Activated effector memory CD4-positive, alpha-beta T cell treated with Interleukin-2 at 50 U/mL for 16 hours (primary cell): ENCODE measurements around the gene DEFB132.

Source experiments
- DNase-seq: peaks from one replicate; pipeline ENCODE4 v3.0.0-alpha.2; 2020

The DEFB132 gene

DNA sequence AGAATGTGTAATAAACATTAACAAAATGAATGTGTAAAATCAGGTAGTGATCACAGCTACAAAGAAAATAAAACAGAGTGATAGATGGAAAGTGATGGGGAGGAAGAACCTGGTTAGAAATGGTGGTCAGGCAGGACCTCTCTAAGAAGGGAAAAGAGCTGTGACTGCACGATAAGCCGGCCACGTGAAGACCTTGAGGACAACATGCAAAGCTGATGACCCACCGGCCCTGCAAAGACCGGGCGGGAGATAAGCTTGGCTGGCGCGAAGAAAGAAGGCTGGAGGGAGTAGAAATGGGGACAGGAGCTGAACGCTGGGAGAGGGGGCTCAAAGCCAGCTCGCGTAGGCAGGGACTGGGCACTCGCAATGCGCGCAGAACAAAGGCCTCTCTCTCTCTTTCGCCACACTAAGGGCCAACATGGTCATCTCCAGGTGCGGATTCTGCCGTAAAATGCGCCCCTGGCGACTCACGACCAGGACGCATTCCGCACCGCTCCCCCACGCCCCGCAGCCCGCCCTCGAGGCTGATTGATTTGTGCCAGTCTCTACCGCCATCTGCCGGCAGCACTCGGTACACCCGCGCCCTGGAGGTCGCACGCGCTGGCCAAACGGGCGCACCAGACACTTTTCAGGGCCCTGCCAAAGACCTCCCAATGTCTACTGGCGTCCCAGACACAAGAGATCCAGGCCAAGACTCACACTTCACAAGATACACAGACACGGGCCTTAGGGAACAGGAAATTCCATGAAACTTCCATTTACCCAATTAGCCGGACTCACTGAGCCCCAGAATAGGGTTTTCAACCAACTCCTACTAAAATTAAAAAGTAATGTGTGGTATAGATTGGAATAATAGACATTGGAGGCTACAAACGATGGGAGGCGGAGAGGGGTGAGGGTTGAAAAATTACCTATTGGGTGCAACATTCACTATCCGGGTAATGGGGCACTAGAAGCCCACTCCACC lies 9.4 kb downstream of the DEFB132 start:
- peak; percentile 76 for DNase-seq

DNA sequence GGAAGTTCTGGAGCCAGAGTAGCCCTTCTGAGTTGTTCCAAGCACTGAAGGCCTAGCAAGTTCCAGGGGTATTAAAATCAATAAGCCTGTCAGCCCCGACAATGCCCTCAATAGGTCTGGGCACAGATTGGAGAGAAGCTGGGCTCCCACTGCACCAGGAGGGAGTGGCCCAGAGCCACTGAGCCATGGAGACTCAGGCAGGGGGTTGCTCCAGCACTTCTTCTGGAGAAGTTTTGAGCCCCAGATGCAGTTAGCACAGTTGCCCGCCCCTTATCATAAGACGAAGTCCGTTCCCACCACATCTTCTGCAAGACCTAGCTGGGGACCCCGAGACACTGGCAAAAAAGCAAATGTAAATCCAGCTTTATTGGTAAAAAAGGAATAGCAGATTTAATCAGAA lies 13.0 kb downstream of the DEFB132 start:
- DNase-seq: no peak

DNA sequence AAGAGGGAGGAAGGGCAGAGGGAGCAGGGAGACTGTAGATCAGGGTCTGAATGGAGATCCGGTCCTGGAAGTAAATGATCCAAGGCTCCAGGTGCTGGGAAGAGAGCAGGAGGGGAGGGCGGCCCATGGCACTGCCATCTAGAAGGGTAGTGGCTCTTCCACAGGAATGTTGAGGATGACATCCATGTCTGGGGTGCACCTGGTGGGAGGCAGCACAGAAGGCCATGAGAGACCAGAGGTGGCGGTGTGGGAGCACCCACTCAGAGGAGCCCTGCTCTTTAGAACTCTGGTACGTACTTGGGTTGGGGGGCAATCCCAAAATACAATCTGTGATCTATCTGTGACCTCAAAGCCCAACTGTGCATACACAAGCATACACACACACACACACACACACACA lies 13.5 kb downstream of the DEFB132 start:
- no peak for DNase-seq

GRCh38 chr20:271528-271927 lies 14.0 kb downstream of the DEFB132 start:
- no peak for DNase-seq

DNA sequence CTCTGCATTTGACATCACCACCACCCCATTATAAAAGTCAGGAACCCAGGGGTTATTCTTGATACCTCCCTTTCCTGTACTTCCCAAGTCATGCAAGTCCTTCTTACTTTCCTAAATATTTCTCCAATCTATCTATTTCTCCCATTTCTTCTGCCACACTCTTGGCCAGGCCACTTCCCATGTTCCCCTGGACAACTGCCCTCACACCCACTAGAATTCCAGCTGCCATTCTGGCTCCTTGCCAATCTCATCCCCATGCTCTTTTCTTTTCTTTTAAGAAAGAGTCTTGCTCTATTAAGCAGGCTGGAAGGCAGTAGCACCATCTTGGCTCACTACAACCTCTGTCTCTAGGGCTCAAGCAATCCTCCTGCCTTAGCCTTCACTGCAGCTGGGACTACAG lies 15.2 kb downstream of the DEFB132 start:
- no peak for DNase-seq

DNA sequence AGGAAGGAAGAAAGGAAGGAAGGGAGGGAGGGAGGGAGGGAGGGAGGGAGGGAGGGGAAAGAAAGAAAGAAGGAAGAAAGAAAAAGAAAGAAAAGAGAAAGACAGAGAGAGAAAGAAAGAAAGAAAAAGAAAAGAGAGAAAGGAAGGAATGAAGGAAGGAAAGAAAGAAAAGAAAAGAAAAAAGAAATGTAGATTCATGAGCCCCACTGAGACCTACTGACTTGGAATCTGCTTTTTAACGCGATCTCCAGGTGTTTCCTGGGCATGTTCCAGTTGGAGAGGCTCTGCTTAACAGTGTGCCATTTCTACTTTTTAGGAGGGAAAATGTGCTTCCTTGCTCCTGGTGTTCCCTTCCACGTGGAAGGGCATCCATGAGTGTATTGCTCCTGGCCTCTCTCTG lies 16.4 kb downstream of the DEFB132 start:
- DNase-seq: no peak

- no peak for DNase-seq
Observed at GRCh38 chr20:275791-276190, 18.3 kb downstream of the DEFB132 start.

GRCh38 chr20:276620-277495 lies 19.3 kb downstream of the DEFB132 start:
- DNase-seq: no peak

DNA sequence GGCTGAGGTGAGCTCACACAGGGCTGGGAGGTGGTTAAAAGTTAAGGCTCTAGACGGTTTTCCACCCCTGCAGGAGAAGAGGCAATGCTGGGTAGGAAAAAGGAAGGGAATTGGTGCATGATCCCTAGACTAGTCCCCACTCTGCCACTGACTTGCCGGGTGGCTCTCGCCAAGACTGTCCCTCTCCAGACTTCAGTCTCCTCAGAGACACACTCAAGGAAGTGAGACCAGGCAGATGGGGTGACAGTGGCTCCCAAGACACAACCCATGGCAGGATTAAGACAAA lies 19.9 kb downstream of the DEFB132 start:
- no peak for DNase-seq

DNA sequence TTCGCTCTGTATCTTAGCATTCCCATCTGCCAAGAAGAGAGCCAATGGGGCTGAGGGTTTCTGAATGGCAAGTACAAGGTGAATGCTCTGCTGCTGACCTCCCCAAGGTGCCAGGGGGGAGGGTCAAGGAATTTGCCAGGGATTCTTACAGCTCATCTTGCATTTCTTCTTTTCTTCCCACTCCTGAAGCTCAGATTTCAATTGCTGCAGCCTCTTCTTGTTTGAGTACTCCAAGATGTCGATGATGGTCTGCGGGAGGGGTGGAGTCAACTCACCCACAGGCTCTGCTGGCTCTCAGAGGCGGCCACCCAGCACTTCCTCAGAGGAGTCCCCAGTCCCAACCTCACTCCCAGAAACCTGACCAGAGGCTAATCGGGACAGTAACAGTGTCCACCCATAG lies 20.7 kb downstream of the DEFB132 start:
- no peak for DNase-seq

GRCh38 chr20:278607-279571 lies 21.4 kb downstream of the DEFB132 start:
- no peak for DNase-seq

GRCh38 chr20:284172-284571 lies 26.6 kb downstream of the DEFB132 start:
- DNase-seq: no peak

GRCh38 chr20:286508-286907 lies 29.0 kb downstream of the DEFB132 start:
- no peak for DNase-seq

- no peak for DNase-seq
Observed at GRCh38 chr20:288956-289692, 31.6 kb downstream of the DEFB132 start.

GRCh38 chr20:289693-290083 lies 32.2 kb downstream of the DEFB132 start:
- no peak for DNase-seq

DNA sequence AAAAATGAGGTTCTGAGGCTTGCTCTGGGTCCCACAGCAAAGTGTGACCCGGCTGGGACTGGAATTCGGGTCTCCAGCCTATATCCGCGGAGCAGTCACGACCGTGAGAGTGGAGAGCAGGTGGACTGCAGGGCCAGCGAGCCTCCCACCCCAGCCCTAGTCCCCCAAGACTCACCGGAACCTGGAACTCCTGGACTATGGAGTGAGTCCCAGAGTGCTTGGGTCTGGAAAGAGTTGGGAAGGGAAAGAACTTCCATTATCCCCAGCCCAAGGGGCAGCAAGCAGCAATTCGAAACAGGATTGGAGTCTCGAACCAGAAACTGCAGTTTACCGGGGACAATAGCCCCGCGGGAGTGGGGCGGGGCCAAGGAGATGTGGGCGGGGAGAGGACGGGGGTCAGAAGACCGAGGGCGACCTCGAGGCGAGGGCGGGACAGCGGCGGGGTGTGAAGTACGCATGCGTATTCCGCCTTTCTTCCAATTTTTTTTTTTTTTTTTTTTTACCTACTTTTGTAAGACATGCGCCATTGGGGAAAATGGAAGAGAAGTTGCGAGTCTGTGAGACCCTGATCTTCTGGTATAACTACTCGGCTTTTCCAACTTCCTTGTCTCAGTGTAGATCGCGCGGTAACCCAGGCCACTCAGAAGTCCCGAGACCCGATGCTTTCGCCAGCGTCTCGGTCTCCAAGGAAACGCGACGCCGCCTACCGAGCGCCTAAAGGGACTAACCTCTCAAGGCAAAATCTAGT lies 32.7 kb downstream of the DEFB132 start, which contains the start of gene C20orf96:
Gene C20orf96 (minus strand): TSS at position 667 of the 748 bp plus-strand sequence. CDS start 140 bp downstream, at position 527.
- peak; percentile 74 for DNase-seq

GRCh38 chr20:294602-295001 lies 37.1 kb downstream of the DEFB132 start:
- no peak for DNase-seq

DNA sequence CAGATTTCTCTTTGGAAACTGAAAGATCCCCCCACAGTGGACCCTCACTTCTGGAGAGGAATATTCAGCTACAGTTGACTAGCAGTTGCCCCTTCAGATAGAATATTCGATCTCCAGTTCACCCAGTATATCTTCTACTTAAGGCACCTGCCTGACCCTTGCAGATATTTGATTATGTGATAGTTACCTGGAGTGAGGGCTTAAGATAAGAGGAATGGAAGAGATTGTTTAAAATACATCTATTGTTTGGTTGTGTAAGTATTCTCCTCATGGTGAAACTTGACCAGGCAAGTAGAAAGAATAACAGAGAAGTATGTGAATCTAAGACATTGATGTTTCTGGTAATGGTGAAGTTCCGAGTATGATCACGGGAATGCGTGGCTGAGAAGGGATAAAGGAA lies 38.3 kb downstream of the DEFB132 start:
- no peak for DNase-seq

DNA sequence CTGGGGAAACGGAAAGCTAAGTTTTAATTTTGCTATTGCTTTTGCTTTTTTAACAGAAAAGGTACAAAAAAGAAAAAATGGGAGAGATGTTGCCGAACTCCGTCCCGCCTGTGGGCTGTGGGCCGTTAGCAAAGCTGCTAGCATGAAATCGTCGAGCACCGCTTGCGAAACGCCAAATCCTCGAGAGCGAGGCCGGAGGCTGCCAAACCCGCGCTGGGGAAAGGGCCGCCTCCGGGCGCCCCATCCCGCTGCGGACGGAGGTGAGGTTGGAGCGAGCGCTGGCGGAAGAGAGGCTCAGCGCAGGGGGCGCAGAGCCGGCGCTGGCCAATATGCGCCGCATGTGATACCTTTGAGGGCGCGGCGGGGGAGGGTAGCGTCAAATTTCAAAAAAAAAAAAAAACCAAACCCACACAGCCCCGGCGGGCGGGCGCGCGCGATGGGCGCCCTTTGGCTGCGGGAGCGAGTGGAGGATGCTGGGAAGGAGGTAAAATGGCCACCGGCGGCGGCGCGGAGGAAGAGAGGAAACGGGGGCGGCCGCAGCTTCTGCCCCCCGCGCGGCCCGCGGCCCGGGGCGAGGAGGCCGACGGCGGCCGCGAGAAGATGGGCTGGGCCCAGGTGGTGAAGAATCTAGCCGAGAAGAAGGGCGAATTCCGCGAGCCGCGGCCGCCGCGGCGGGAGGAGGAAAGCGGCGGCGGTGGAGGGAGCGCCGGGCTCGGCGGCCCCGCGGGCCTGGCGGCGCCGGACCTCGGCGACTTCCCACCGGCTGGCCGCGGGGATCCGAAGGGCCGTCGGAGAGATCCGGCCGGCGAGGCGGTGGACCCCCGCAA lies 39.8 kb downstream of the DEFB132 start, which contains the start of gene ZCCHC3:
Gene ZCCHC3 (plus strand): TSS at position 473 of the 827 bp plus-strand sequence. CDS start 17 bp downstream, at position 490.
- DNase-seq: peak; percentile 76
